ENCODE data around the gene LAMA5. TPM values are rescaled to one million over a fixed set of nuclear protein-coding genes. Genes with fewer than 3 reads are reported as not detected.
A peak's percentile ranks its signal among the peaks of the same experiment; 100 is the strongest.

Gene LAMA5
- polyA plus RNA-seq, 4 donors = 70.5 to 201 (median 146) TPM

DNA sequence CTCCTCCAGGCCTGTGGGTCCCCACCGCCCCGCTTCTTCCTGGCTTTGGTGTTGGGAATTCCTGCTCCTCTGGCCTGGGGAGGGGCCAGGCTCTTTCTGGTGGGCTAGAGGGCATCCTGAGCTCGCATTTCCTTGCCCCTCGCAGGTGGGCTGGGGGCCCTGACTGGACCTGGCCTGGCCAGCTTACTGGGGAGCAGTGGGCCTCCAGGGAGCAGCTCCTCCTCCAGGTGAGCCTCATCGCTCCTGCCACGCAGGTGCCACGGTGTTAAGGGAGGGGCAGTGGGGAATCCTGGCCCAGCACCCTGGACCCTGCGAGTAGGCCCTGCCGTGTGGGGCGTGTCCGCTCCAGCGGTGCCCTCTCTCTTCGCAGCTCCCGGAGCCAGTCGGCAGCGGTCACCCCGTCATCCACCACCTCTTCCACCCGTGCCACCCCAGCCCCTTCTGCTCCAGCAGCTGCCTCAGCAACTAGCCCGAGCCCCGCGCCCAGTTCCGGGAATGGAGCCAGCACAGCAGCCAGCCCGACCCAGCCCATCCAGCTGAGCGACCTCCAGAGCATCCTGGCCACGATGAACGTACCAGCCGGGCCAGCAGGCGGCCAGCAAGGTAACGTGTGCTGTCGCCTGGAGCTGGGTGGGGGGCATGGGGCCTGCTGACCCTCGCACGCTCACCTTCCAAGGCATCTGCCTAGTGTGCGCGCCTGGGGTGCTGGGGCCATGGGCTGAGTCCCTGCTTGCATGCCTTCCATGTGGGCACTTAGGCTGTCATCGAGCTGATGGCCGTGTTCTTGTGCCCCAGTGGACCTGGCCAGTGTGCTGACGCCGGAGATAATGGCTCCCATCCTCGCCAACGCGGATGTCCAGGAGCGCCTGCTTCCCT is 59.6 kb downstream of the LAMA5 start:
- DNase-seq (ENCODE audit: low read depth in 4 of 4, low spot score in 2 of 4) = no peak

DNA sequence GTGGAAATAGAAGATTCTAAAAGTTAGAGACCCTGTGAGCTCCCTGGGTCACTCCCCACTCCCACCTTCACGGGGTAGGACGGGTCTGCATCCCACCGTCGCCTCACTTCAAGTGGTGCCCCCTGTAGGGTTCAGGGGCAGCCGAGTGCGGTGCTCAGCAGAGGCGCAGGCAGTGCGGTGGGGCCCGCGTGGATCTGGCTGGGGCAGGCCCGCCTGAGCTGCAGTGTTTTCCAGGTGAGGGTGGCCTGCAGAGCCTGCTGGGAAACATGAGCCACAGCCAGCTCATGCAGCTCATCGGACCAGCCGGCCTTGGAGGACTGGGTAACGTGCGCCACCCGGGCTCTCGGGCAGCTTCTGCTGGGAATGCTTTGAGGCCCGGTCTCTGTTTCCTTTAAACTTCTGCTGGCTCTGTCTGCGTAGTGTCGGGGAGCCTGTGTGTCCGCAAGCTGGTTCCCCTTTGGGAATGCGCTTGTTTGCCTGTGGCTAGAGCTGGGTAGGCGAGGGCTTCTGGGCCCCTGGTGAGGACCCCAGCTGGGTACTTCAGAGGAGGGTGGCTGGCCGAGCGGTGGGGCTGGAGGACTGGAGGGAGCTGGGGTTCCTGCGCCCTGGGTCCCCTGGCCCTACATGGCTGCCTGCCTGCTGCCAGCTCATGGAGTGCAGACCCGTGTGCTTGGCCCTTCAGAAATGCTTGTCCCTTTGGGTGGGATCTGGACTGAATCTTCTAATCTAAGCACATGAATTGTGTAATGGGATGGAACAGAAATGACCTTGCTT is 60.5 kb downstream of the LAMA5 start:
- DNase-seq (ENCODE audit: low read depth in 4 of 4, low spot score in 2 of 4) = no peak

DNA sequence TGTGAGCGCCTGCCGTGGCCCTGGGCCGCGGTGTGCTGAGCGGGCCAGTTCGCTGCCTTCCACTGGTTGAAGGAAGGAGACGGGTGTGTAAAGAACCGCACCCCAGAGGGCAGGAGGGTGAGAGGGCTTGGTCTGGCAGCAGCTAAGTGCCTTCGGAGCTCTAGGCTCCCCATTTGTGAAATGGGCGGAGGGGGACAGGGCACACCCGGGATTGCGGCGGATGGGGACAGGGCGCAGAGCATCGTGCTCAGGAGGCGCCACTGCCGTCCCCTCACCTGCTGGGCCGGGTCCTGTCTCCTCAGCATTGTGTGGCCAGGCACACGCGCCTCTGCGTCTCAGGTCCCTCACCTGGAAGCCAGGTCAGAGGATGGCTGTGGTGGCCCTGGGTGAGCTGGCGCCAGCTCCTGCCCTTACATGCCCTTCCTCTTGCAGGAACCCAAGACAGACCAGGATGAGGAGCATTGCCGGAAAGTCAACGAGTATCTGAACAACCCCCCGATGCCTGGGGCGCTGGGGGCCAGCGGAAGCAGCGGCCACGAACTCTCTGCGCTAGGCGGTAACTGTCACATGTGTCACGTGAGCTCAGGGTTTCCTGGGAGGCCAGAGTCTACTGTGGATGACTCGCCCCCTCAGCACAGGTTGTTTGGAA is 61.2 kb downstream of the LAMA5 start:
- no peak for DNase-seq (ENCODE audit: low read depth in 4 of 4, low spot score in 2 of 4)

DNA sequence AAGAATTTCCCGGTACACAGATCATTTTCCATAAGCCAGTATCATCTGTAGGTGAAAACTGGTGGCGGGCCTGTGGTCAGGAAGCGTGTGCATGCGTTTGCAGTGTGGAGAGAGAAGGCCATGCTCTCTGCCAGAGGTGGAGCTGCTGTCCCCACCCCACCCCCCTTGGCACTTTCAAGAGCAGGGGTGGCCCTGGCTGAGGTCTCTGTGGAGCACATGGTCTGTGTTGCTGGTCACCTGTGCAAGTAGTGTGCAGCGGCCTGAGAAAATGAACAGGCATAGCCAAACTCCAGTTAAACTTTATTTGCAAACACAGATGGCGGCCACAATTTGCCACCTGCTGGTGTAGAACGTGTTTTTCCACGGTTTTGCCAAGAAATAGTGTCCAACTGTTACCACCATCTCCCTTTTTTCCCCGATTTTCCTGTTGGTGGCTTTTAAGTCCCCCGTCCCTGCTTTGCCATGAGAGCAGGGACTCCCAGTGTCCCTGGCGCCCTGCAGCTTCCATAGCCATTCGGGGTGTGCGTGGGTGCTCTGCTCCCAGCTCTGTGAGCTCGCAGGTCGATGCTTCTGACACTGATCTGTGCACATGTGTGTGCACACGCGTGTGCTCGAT is 61.9 kb downstream of the LAMA5 start:
- DNase-seq (ENCODE audit: low read depth in 4 of 4, low spot score in 2 of 4) = no peak

DNA sequence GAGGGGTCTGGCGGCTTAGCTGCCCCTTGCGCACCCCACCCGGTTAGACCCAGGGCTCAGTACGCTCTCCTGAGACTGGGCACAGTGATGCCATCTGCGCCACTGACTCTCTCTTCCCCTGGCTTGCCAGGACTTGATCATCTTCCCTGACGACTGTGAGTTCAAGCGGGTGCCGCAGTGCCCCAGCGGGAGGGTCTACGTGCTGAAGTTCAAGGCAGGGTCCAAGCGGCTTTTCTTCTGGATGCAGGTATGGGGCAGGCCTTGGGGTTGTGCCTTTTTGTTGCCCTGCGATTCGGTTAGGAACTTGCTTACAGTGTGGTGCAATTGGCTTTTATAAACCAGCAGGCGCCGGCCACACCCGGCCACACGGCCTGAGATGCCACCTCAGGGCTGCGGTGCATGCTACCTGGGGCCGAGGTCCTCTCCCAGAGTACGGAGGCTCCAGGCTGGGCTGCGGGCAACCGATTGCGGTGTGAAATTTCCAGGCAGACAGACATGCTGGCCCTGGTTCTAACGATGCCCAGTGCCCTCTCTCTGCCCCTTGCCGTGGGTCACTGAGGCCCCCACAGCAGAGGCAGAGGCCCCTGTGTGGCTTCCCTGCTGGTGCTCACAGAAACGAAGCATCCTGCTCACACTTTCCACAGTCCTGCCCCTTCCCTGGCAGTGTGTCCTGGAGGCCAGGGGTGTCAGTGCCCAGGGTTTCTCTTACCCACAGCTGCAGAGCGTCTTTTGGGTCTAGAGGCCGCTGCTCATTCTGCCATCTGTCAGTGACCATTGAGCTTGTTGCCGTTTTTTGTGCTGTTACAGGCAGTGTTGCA is 62.6 kb downstream of the LAMA5 start:
- DNase-seq (ENCODE audit: low read depth in 4 of 4, low spot score in 2 of 4) = no peak

DNA sequence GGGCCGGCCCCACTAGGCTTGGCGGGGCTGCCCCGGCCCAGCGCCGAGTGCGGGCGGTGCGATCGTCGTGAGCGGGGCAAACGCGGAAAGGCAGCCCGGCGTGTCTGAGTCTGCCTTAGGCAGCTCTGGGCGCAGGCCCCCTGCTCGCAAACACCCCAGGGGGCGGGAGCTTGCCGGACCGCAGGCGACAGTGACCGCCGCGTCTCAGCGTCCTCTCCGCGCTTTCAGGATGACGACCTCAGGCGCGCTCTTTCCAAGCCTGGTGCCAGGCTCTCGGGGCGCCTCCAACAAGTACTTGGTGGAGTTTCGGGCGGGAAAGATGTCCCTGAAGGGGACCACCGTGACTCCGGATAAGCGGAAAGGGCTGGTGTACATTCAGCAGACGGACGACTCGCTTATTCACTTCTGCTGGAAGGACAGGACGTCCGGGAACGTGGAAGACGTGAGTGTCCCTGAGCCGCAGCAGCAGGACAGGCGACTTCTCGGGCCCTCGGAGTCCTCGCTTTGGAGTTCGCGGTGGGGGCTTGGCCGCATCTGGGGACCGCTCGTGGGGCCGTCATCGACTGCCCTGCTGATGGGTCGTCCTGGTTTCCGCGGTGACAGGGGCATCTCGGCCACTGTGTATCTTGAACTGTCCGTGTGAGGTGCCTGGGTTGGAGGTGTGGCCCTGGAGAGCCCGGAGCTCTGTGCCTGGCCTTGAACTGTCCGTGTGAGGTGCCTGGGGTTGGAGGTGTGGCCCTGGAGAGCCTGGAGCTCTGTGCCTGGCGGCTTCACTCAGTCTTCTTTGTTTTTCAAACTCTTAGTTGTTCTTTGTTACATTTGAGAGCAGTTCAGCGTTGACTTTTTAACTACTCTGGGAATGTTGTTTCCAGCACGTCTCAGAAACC is 63.5 kb downstream of the LAMA5 start:
- DNase-seq (ENCODE audit: low read depth in 4 of 4, low spot score in 2 of 4) = no peak

DNA sequence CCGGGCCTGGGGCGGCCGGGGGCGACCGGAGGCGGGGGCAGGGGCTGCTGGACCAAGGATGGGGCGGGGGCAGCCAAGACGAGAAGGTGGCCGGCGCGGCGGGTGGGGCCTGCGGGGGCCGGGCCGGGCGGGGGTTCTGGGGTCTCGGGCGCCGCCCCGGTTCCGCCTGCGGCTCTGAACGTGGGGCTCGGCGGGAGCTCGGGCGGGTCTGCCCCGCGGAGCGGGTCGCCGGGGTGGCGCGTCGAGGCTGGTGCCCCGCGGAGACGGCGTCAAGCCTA is 64.1 kb downstream of the LAMA5 start:
- DNase-seq (ENCODE audit: low read depth in 4 of 4, low spot score in 2 of 4) = no peak

DNA sequence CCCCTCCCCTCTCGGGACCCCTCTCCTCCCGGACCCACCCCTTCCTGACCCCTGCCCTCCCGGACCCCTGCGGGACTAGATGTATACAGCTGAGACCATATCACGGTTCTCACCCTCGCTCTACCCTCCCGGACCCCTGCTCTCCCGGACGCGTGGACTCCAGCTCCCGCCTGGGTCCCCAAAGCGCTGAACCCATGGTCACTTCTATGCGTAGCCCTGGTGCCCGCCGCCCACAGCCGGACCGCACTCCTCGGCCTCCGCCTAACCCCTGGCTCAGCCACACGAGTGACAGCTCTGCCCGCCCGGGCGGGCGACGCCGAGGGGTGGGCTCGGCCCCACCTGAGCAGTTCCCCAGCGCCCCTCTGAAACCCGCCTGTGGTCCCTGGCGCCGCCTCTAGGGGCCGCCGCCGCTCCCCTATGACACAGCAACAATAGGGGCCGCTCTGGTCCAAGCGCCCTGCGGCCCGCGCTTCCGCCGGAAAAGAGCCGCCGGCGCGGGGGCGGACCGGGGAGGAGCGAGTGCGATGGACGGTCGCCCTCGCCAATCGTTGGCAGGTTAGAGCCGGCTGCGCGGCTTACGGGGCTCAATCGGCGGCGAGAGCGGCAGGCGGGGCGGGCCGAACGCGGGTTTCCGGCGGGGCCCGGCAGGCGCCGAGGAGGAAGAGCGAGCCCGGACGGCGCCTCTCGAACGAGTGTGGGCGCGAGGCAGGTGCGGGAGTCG is 64.6 kb downstream of the LAMA5 start, which contains the start of gene ADRM1:
TSS of gene ADRM1 (plus strand) at position 657 of the 721 bp plus-strand sequence. CDS start 572 bp downstream, outside the sequence.
- DNase-seq (ENCODE audit: low read depth in 4 of 4, low spot score in 2 of 4) = peak; percentile 81 to 95 (median 90)

DNA sequence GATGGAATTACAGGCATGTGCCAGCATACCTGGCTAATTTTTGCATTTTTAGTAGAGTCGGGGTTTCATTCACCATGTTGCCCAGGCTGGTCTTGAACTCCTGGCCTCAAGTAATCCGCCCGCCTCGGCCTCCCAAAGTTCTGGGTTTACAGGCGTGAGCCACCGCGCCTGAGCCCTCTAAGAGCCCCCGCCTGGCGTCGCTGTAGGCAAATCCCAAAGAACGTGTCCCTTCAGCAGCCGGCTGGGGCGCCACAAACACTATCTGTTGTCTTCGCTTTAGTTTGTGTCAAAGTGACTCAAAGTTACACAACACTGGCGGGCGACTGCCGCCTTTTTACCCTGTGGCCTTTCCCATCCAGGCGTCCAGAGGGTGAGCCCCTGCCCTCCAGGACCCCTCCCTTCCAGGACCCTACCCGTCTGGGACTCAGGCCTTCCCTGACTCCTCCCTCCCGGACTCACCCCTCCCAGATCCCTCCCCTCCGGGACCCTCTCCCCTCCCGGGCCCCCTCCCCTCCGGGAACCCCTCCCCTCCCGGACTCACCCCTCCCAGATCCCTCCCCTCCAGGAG is 65.3 kb downstream of the LAMA5 start:
- peak; percentile 67 to 85 (median 73) for DNase-seq (ENCODE audit: low read depth in 4 of 4, low spot score in 2 of 4)

DNA sequence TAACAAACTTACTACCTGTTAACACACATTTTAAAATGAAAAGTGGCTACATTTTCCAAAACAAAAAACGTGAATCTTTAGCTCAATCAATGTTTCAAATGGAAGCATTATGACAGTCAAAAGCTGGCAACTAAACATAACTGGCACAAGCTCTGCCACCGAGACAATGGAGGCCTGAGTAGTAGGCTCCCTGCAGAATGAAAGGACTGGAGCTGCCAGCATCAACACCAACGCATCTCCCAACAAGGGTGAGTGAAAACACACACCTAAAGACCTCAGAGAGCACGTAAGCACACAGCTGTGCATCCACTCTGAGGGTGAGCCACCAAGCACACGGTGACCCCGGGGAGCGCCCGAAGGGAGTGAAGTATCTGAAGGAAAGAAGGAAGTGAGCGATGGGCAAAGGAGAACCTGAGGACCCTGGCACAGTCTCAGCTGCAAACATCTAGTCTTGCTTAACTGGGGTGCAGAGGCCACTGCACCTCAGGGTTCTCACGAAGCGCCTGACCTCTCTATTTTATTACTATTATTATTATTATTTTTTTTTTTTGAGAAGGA is 65.9 kb downstream of the LAMA5 start:
- DNase-seq (ENCODE audit: low read depth in 4 of 4, low spot score in 2 of 4) = no peak

DNA sequence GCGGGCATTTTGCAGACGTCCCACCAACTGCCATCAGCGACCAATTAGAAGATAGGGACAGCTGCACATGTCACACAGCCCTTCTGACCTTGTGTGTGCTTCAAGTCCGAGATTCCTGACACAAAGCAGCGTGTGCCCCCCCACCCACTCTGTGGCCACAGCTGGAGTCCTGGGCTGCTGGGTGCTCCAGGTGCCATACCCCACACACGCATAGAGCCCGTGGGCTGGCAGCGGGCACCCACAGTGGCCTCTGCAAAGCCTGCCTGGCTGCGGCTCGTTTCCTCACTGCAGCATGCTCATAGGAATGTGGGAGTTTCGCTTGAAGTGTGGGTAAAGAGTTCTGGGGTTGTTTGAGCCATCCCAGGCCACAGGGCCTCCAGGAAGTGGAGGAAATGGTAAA is 66.8 kb downstream of the LAMA5 start:
- DNase-seq (ENCODE audit: low read depth in 4 of 4, low spot score in 2 of 4) = no peak

DNA sequence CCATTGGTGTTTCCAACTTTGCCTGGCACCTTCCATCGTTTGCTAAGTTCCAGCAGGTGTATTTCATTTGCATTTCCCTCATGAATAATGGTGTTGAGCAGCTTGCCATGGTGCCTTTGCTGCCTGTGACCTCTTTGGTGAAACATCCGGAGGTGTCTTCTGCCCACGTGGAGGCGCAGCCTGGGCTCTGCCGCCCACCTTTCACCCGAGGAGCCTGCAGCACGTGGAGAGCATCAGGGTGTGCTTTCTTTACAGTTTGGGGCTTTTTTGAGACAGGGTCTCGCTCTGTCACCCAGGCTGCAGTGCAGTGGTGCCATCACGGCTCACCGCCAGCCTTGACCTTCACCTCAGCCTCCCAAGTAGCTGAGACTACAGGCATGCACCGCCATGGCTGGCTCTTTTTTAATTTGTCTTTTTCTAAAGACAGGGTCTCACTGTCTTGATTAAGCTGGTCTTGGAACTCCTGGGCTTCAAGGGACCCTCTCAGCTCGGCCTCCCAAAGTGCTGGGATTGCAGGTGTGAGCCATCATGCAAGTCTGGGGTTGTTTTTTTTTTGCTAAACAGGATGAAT is 67.4 kb downstream of the LAMA5 start:
- no peak for DNase-seq (ENCODE audit: low read depth in 4 of 4, low spot score in 2 of 4)

DNA sequence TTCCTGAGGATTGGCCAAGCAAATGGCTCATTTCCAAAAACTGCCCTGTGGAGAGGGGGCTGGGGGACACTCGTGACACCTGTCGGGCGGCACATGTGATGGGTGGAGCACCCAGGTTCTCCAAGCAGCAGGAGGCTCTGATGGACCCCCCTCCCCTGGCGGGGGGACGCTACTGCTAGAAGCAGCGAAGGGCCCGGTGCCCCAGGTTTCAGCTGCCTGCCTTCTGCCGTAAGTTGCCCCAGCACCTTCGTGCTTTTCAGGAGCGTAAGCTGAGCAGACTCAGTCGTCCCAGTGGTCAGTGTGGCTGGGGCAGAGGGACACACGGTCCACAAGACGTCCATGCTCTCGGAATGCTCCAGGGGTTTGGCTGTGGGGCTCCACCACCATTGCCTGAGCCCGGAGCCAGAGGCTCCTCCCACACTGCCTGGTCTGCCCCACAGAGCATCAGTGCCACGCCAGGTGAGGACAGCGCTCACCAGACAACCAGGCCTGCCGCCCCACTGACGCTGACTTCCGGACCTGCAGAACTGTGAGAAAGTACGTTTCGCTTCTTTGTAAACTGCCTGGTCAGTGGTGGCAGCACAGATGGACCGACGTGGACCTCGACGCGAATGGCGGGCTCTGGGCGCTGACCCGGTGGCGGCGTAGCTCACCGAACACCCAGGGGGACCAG is 68.4 kb downstream of the LAMA5 start:
- no peak for DNase-seq (ENCODE audit: low read depth in 4 of 4, low spot score in 2 of 4)

DNA sequence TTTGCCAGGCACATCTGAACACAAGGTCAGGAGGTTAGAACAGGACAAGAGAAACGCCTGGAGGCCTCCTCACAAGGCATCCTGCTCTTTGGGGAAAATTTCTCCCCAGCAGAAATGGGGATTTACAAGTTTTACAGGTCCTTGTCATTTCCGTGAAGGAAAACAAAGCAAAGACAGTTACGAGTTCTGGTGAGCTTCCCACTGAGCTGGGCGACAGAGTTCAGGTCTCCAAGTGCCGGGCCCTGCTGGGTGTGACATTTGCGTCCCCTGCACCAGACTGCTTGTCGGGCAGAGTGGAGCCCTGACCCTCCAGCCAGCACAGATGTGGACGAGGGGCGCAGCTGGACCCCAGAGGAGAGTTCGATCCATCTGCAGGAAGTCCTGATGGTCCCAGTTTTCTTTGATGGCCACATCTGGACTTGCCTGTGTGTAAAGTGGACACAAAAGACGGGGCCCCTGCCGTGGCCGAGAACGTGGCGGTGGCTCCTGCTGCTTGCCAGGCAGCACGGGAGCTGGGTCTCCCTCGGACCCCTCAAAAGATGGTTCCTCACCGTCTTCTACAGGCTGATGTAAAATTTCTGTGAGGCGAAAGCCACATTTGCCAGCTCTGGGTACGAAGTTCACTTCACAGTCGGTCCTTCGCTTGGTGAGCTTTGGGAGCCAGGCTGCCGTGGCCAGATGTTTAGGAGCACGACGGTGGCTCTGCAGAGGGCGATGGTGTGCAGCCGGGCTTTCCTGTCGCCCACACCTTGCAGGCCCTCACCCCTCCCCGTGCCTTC is 69.5 kb downstream of the LAMA5 start:
- DNase-seq (ENCODE audit: low read depth in 4 of 4, low spot score in 2 of 4) = no peak

DNA sequence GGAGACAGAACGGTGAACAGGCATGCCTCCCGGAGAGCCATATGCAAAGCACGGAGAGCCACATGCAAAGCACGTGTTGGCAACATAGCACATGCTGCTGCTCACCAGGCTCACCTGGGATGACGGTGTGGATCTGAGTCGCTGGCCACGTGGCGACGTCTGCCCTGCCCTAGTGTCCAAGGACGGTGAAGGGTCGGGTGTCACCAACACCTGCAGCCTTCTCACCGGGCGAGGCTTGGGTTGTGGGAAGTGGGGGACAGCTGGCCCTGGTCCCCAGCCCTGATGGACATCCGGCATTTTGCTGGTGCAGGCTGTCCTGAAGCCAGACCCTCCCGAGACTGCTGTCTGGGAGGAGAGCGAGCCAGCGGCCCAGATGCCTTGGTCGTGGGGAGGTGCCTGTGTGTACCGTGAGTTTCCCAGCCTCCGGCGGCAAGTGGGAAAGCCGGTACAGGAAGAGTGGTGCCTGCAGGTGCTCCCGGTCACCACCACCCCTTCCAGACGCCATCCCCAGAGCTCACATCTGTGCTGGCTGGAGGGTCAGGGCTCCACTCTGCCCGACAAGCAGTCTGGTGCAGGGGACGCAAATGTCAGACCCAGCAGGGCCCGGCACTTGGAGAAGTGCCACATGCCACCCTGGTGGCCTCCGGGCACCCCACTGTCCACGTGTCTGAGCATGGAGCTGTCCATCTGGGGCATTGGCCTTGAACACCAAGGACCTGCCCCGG is 70.2 kb downstream of the LAMA5 start:
- DNase-seq (ENCODE audit: low read depth in 4 of 4, low spot score in 2 of 4) = no peak

DNA sequence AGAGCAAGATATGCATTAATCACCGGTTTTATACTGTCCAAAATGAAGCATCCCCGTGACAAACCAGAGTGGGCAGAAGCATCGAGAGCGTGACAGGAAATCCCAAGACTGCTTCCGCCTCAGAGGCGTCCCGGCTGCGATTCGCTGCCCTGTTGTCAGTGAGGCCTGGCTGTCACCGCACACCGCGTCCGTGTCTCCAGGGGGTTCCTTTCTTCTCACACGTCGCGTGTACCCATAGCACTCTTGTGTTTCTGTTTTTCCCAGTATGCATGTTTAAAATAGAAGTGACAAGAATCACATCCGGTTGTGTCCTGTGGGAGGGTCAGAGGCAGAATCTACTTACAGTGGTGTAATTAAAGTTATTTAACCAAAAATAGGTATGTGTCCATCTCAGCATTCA is 72.6 kb downstream of the LAMA5 start:
- no peak for DNase-seq (ENCODE audit: low read depth in 4 of 4, low spot score in 2 of 4)
